HepG2 (cell line): ENCODE data around the gene STPG4. TPM values are rescaled to one million over a fixed set of nuclear protein-coding genes. Genes with fewer than 3 reads are reported as not detected.

Source experiments
- ATAC-seq: fragments of 200-7000 bp; cut with Tn5 transposase; 3 replicates; pipeline ENCODE4 v1.9.1; 2020; ENCODE audit warnings: mild to moderate bottlenecking, moderate library complexity
- BruUV-seq: library from RNA; stranded (reverse); fragments of 400-500 nt; replicated peaks from 2 replicates; lab custom pipeline; 2021; lab: Mats Ljungman, UMichigan
- CTCF ChIA-PET: fragments of 300-600 bp; formaldehyde crosslinking; extraction: SDS; loops from one replicate; lab custom pipeline; 2021; ENCODE audit warnings: low total read pairs, inconsistent platforms, low intra/inter-chr PET ratio; lab: Yijun Ruan, JAX
- POLR2A ChIA-PET: fragments of 350-600 bp; sonication (Branson Sonifier 250); formaldehyde crosslinking; loops from one replicate; lab custom pipeline; 2020; ENCODE audit warnings: antibody characterized with exemption, inconsistent platforms; lab: Yijun Ruan, JAX
- DNase-seq: peaks from one replicate; pipeline ENCODE4 v3.0.0-alpha.2; 2015; ENCODE audit warnings: low spot score
- FAIRE-seq: peaks from 3 replicates; lab custom pipeline; 2011; peaks lifted over from hg19 to GRCh38; lab: Jason Lieb, UNC
- H2AFZ ChIP-seq: one replicate; pipeline ENCODE4 v1.6.1; 2011; ENCODE audit warnings: low read length, inconsistent platforms
- H3K27ac ChIP-seq: fragments of 300-600 bp; 3 replicates; pipeline ENCODE4 v1.8.0; 2011; ENCODE audit warnings: mixed run types, mild to moderate bottlenecking, mixed read lengths, low read length, inconsistent platforms; ENCODE audit not compliant: insufficient read depth; ENCODE audit errors: extremely low read length
- H3K27me3 ChIP-seq, 2 experiments: fragments of 200-600 bp in 1 of 2; 2 replicates in 1 of 2; 3 replicates in 1 of 2; pipeline versions ENCODE4 v1.6.0 to v1.8.0; 2011; ENCODE audit warnings: low read length in 2 of 2, mild to moderate bottlenecking in 2 of 2, moderate library complexity in 2 of 2, inconsistent platforms in 1 of 2; ENCODE audit not compliant: insufficient read depth in 2 of 2, control insufficient read depth in 1 of 2
- H3K36me3 ChIP-seq, 2 experiments: fragments of 200-600 bp in 1 of 2; replicated peaks in 1 of 2; 2 replicates in 1 of 2; 3 replicates in 1 of 2; pipeline versions ENCODE4 v1.5.1 to v1.8.0; 2011; ENCODE audit warnings: low read length in 2 of 2, inconsistent platforms in 1 of 2; ENCODE audit not compliant: insufficient read depth in 2 of 2, control insufficient read depth in 1 of 2
- H3K4me1 ChIP-seq: 2 replicates; pipeline ENCODE4 v1.5.1; 2012; ENCODE audit warnings: low read length, inconsistent platforms; ENCODE audit not compliant: insufficient read depth
- H3K4me2 ChIP-seq: 2 replicates; pipeline ENCODE4 v1.6.0; 2011; ENCODE audit warnings: low read depth, low read length, inconsistent platforms
- H3K4me3 ChIP-seq, 3 experiments: fragments of 200-600 bp in 1 of 3; sonication (generic), shearing (Covaris generic) in 1 of 3; replicated peaks in 1 of 3; 2 replicates each; pipeline ENCODE4 v1.5.1; 2011 to 2016; ENCODE audit warnings: low read length in 3 of 3, inconsistent platforms in 2 of 3, low read depth in 2 of 3, mild to moderate bottlenecking in 2 of 3, control low read depth in 1 of 3, mixed read lengths in 1 of 3; ENCODE audit not compliant: insufficient read depth in 1 of 3
- H3K79me2 ChIP-seq: one replicate; pipeline ENCODE4 v1.6.1; 2011; ENCODE audit warnings: low read length, inconsistent platforms; ENCODE audit not compliant: insufficient read depth
- H3K9ac ChIP-seq: 2 replicates; pipeline ENCODE4 v1.6.0; 2011; ENCODE audit warnings: mild to moderate bottlenecking, low read depth, low read length, inconsistent platforms; ENCODE audit not compliant: insufficient read depth
- H3K9me3 ChIP-seq: 2 replicates; pipeline ENCODE4 v1.5.1; 2012; ENCODE audit warnings: mild to moderate bottlenecking, low read length
- H4K20me1 ChIP-seq: 2 replicates; pipeline ENCODE4 v1.6.0; 2011; ENCODE audit warnings: inconsistent platforms, mild to moderate bottlenecking, low read length, moderate library complexity; ENCODE audit not compliant: insufficient read depth
- DNMT3B ChIP-seq: conservative IDR thresholded peaks from 2 replicates; pipeline ENCODE4 v1.6.1; 2016; ENCODE audit warnings: missing biosample characterization, control low read depth
- EHMT2 ChIP-seq: fragments of 200-600 bp; sonication (generic); IDR thresholded peaks from 2 replicates; pipeline ENCODE4 v1.7.0; 2017; ENCODE audit warnings: antibody characterized with exemption, low read depth, low read length, borderline replicate concordance
- PRMT3 ChIP-seq: sonication (generic); formaldehyde crosslinking; IDR thresholded peaks from 2 replicates; pipeline ENCODE4 v1.8.1; 2022; ENCODE audit warnings: low read depth, mild to moderate bottlenecking, moderate library complexity, missing genetic modification reagents, borderline replicate concordance
- RBFOX2 ChIP-seq: fragments of 200-400 bp; formaldehyde crosslinking; IDR thresholded peaks from 2 replicates; pipeline ENCODE4 v1.6.1; 2017; ENCODE audit warnings: low read depth, mild to moderate bottlenecking, low read length
- ZC3H4 ChIP-seq: sonication (generic); formaldehyde crosslinking; IDR thresholded peaks from 2 replicates; pipeline ENCODE4 v1.4.0; 2020; ENCODE audit warnings: missing genetic modification reagents, borderline replicate concordance
- ZNF431 ChIP-seq: sonication (generic); formaldehyde crosslinking; IDR thresholded peaks from 2 replicates; pipeline ENCODE4 v1.9.0; 2022; ENCODE audit warnings: missing genetic modification reagents, low read depth, mild to moderate bottlenecking, borderline replicate concordance
- ZNF562 ChIP-seq: sonication (generic); formaldehyde crosslinking; IDR thresholded peaks from 2 replicates; pipeline ENCODE4 v1.8.0; 2022; ENCODE audit warnings: missing genetic modification reagents, borderline replicate concordance
- ZNF775 ChIP-seq: sonication (generic); formaldehyde crosslinking; IDR thresholded peaks from 2 replicates; pipeline ENCODE4 v1.4.0; 2020; ENCODE audit warnings: missing genetic modification reagents, mild to moderate bottlenecking, moderate library complexity, borderline replicate concordance
- WGBS: methylation state at CpG from one replicate; pipeline ENCODE4 v1.1.6; 2017; ENCODE audit warnings: low lambda C conversion rate; 5-methylcytosine and 5-hydroxymethylcytosine counted together
- in situ Hi-C: cut with HindIII; loops from 2 replicates; pipeline ENCODE4 v1.10.0; 2017; ENCODE audit warnings: low pct_unique_long_range_greater_than_20kb; ENCODE audit not compliant: extremely low pct_ligation_motif_present
- intact Hi-C: fragments of 100-400 bp; cut with micrococcal nuclease; formaldehyde crosslinking; loops from one replicate; pipeline ENCODE4 v1.10.0; 2022; ENCODE audit not compliant: unreplicated experiment
- polyA plus RNA-seq, 8 experiments: library from polyadenylated mRNA; depleted of rRNA in 3 of 8; stranded (reverse) in 7 of 8; unstranded in 1 of 8; fragments of >200 nt; fragmentation: Illumina TruSeq in 4 of 8; extraction: Trizol in 4 of 8; gene quantifications; 2 replicates each; pipeline versions ENCODE4 v1.2.1 to v1.2.3, GENCODE V29; 2011 to 2016; ENCODE audit warnings: low read depth in 4 of 8, missing spikeins in 1 of 8, mixed read lengths in 1 of 8; ENCODE audit not compliant: insufficient read depth in 1 of 8
- total RNA-seq, 5 experiments: library from RNA; depleted of rRNA; stranded (reverse); fragments of >200 nt; fragmentation: Illumina TruSeq; extraction: Trizol; gene quantifications; 2 replicates each; pipeline ENCODE4 v1.2.3, GENCODE V29; 2016; ENCODE audit warnings: low read depth in 1 of 5
- TF ChIP-seq, protein P1 (sequence below): sonication (generic); formaldehyde crosslinking; IDR thresholded peaks from 2 replicates; pipeline ENCODE4 v1.4.0; 2020; ENCODE audit warnings: mild to moderate bottlenecking, missing genetic modification reagents
- TF ChIP-seq, protein P2 (sequence below): sonication (generic); formaldehyde crosslinking; IDR thresholded peaks from 2 replicates; pipeline ENCODE4 v1.4.0; 2020; ENCODE audit warnings: mild to moderate bottlenecking, missing genetic modification reagents
- TF ChIP-seq, protein P3 (sequence below): sonication (generic); formaldehyde crosslinking; IDR thresholded peaks from 2 replicates; pipeline ENCODE4 v1.4.0; 2020; ENCODE audit warnings: missing genetic modification reagents, borderline replicate concordance
- TF ChIP-seq, protein P4 (sequence below): sonication (generic); formaldehyde crosslinking; IDR thresholded peaks from 2 replicates; pipeline ENCODE4 v1.8.0; 2022; ENCODE audit warnings: missing genetic modification reagents, low read depth, mild to moderate bottlenecking, borderline replicate concordance

The STPG4 gene
- total and polyA plus RNA-seq, 2 of the 13 experiments (the other 11 are each of a cell fraction or from before 2014, with no cell fraction given): 0.11 to 0.15 TPM

DNA sequence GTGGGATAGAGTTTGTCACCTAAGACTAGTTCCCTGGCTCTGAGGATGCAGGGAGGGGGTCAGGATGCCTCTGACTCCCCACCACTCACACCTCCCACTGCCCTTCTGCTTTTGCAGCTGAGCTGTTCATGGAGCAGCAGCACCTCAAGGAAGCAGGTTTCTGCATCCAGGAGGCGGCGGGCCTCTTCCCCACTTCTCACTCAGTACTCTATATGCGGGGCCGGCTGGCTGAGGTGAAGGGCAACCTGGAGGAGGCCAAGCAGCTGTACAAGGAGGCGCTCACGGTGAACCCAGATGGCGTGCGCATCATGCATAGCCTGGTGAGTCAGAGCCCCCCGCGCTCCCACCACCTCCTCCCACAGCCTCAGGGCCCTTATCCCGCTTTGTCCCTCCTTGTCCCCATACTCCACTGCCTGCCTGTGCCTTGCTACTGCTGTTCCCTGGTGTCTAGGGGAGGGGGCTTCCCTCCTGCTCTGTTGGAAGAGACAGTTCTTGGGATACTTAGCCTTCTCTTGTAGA, 94.4 kb downstream of the STPG4 start:
- ATAC-seq (no peak), DNase-seq (no peak), FAIRE-seq (no peak)
- Histone ChIP-seq H3K4me2 (no peak overlapping the region), H3K27me3 (no peaks in the 10 kb centered on the region), H3K9me3 (no peaks in the 10 kb centered on the region), H3K36me3 (peaks cover 14 to 34% of the 10 kb centered on the region in 2 experiments), H2AFZ (no peak overlapping the region), H3K27ac (no peak overlapping the region), H3K9ac (no peak overlapping the region), H3K4me1 (peaks cover 45% of the 10 kb centered on the region), H4K20me1 (no peaks in the 10 kb centered on the region), H3K4me3 (no peak overlapping the region), H3K79me2 (no peaks in the 10 kb centered on the region)
- CTCF ChIA-PET: no interaction called here
- no TSS peak for BruUV-seq
- TF ChIP-seq PRMT3 (CRISPR knock-in tag) (no peak), ZNF562 (CRISPR knock-in tag) (no peak), DNMT3B (CRISPR knock-in tag) (no peak), ZNF431 (CRISPR knock-in tag) (no peak), RBFOX2 (no peak), ZNF775 (CRISPR knock-in tag) (no peak), ZC3H4 (CRISPR knock-in tag) (no peak), EHMT2 (no peak)
- TF ChIP-seq, protein P1, sequence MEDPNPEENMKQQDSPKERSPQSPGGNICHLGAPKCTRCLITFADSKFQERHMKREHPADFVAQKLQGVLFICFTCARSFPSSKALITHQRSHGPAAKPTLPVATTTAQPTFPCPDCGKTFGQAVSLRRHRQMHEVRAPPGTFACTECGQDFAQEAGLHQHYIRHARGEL (CRISPR knock-in tag): no peak
- TF ChIP-seq, protein P2, sequence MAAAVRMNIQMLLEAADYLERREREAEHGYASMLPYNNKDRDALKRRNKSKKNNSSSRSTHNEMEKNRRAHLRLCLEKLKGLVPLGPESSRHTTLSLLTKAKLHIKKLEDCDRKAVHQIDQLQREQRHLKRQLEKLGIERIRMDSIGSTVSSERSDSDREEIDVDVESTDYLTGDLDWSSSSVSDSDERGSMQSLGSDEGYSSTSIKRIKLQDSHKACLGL (CRISPR knock-in tag): no peak
- TF ChIP-seq, protein P3, sequence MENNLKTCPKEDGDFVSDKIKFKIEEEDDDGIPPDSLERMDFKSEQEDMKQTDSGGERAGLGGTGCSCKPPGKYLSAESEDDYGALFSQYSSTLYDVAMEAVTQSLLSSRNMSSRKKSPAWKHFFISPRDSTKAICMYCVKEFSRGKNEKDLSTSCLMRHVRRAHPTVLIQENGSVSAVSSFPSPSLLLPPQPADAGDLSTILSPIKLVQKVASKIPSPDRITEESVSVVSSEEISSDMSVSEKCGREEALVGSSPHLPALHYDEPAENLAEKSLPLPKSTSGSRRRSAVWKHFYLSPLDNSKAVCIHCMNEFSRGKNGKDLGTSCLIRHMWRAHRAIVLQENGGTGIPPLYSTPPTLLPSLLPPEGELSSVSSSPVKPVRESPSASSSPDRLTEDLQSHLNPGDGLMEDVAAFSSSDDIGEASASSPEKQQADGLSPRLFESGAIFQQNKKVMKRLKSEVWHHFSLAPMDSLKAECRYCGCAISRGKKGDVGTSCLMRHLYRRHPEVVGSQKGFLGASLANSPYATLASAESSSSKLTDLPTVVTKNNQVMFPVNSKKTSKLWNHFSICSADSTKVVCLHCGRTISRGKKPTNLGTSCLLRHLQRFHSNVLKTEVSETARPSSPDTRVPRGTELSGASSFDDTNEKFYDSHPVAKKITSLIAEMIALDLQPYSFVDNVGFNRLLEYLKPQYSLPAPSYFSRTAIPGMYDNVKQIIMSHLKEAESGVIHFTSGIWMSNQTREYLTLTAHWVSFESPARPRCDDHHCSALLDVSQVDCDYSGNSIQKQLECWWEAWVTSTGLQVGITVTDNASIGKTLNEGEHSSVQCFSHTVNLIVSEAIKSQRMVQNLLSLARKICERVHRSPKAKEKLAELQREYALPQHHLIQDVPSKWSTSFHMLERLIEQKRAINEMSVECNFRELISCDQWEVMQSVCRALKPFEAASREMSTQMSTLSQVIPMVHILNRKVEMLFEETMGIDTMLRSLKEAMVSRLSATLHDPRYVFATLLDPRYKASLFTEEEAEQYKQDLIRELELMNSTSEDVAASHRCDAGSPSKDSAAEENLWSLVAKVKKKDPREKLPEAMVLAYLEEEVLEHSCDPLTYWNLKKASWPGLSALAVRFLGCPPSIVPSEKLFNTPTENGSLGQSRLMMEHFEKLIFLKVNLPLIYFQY (CRISPR knock-in tag): no peak
- TF ChIP-seq, protein P4, sequence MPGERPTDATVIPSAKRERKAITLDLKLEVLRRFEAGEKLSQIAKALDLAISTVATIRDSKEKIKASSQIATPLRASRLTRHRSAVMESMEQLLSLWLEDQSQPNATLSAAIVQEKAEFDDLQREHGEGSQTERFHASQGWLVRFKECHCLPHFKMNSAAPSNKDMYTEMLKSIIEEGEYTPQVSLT (CRISPR knock-in tag): no peak
- intact Hi-C loops: no loop called here
- WGBS: 96% methylated on average over 11 of the region's 11 CpGs
- POLR2A ChIA-PET: interaction anchor here (1.3 kb wide), 1 partner anchor 16 kb away, joined by 4 read pairs; no protein-coding TSS in a partner anchor
- in situ Hi-C loops: no loop called here
